SK-N-MC (cell line): ENCODE data around the gene GNG13.

Source experiments
- DNase-seq: peaks from one replicate; pipeline ENCODE4 v3.0.0-alpha.2; 2011; ENCODE audit warnings: low read depth, low spot score
- H3K27ac ChIP-seq: fragments of 200-600 bp; sonication (generic); 2 replicates; pipeline ENCODE4 v1.5.1; 2016; ENCODE audit warnings: mixed run types
- H3K36me3 ChIP-seq: fragments of 200-600 bp; sonication (generic); 2 replicates; pipeline ENCODE4 v1.6.1; 2017; ENCODE audit warnings: antibody characterized with exemption, low read length, mixed read lengths; ENCODE audit not compliant: insufficient read depth
- H3K4me3 ChIP-seq: fragments of 200-600 bp; sonication (generic); 2 replicates; pipeline ENCODE4 v1.5.1; 2016
- H3K9ac ChIP-seq: fragments of 200-600 bp; sonication (generic); 2 replicates; pipeline ENCODE4 v1.8.0; 2017; ENCODE audit warnings: mixed run types, mixed read lengths; ENCODE audit not compliant: insufficient read length
- H3K9me3 ChIP-seq: fragments of 200-600 bp; sonication (generic); 2 replicates; pipeline ENCODE4 v1.6.1; 2017; ENCODE audit warnings: low read depth, mild to moderate bottlenecking, antibody characterized with exemption, low read length, moderate library complexity, mixed read lengths
- EZH2 ChIP-seq: fragments of 200-600 bp; sonication (generic); IDR thresholded peaks from one replicate; pipeline ENCODE4 v1.6.1; 2017; ENCODE audit warnings: antibody characterized with exemption
- FOXP2 ChIP-seq: optimal IDR thresholded peaks from 2 replicates; pipeline ENCODE3; 2011; ENCODE audit warnings: mild to moderate bottlenecking, moderate library complexity; ENCODE audit not compliant: insufficient read depth; ENCODE audit errors: extremely low read length, control extremely low read depth
- POLR2AphosphoS5 ChIP-seq: IDR thresholded peaks from 2 replicates; pipeline ENCODE4 v1.6.1; 2012; ENCODE audit warnings: mild to moderate bottlenecking, low read depth, low read length, borderline replicate concordance

The GNG13 gene

GRCh38 chr16:766008-766819 lies 34.3 kb downstream of the GNG13 start:
- H3K9ac ChIP-seq = no peak overlapping the region
- no peaks in the 10 kb centered on the region for H3K36me3 ChIP-seq
- no peak for DNase-seq
- H3K4me3 ChIP-seq = no peak overlapping the region
- no peaks in the 10 kb centered on the region for H3K9me3 ChIP-seq
- H3K27ac ChIP-seq = no peak overlapping the region
- TF ChIP-seq FOXP2 (no peak), EZH2 (no peak), POLR2AphosphoS5 (no peak)

- Histone ChIP-seq H3K36me3 (no peaks in the 10 kb centered on the region), H3K27ac (no peak overlapping the region), H3K4me3 (no peak overlapping the region), H3K9me3 (no peaks in the 10 kb centered on the region), H3K9ac (no peak overlapping the region)
- no peak for TF ChIP-seq EZH2
- TF ChIP-seq FOXP2 = no peak
- no peak for TF ChIP-seq POLR2AphosphoS5
- DNase-seq = no peak
Observed at GRCh38 chr16:765488-765865, 35.1 kb downstream of the GNG13 start.

GRCh38 chr16:764848-765487 lies 35.6 kb downstream of the GNG13 start:
- H3K36me3 ChIP-seq = no peaks in the 10 kb centered on the region
- TF ChIP-seq POLR2AphosphoS5 (no peak), FOXP2 (no peak), EZH2 (no peak)
- no peak overlapping the region for H3K4me3 ChIP-seq
- DNase-seq = no peak
- H3K9me3 ChIP-seq = no peaks in the 10 kb centered on the region
- no peak overlapping the region for H3K9ac ChIP-seq
- H3K27ac ChIP-seq = no peak overlapping the region

- no peak overlapping the region for H3K4me3 ChIP-seq
- no peak for TF ChIP-seq FOXP2
- TF ChIP-seq EZH2 = no peak
- no peak for TF ChIP-seq POLR2AphosphoS5
- H3K9ac ChIP-seq = no peak overlapping the region
- no peak for DNase-seq
- no peaks in the 10 kb centered on the region for H3K9me3 ChIP-seq
- H3K27ac ChIP-seq = no peak overlapping the region
- H3K36me3 ChIP-seq = no peaks in the 10 kb centered on the region
Observed at GRCh38 chr16:764184-764750, 36.3 kb downstream of the GNG13 start.

- Histone ChIP-seq H3K4me3 (no peak overlapping the region), H3K36me3 (no peaks in the 10 kb centered on the region), H3K27ac (no peak overlapping the region), H3K9ac (no peak overlapping the region), H3K9me3 (no peaks in the 10 kb centered on the region)
- no peak for DNase-seq
- no peak for TF ChIP-seq EZH2
- TF ChIP-seq POLR2AphosphoS5 = no peak
- no peak for TF ChIP-seq FOXP2
Observed at GRCh38 chr16:763369-764183, 37.0 kb downstream of the GNG13 start.

GRCh38 chr16:762595-763268 lies 37.8 kb downstream of the GNG13 start:
- Histone ChIP-seq H3K9ac (no peak overlapping the region), H3K4me3 (no peak overlapping the region), H3K36me3 (no peaks in the 10 kb centered on the region), H3K9me3 (no peaks in the 10 kb centered on the region), H3K27ac (no peak overlapping the region)
- no peak for DNase-seq
- TF ChIP-seq EZH2 (no peak), FOXP2 (no peak)

GRCh38 chr16:761625-762513 lies 38.7 kb downstream of the GNG13 start:
- H3K9ac ChIP-seq = no peak overlapping the region
- no peaks in the 10 kb centered on the region for H3K36me3 ChIP-seq
- no peak for DNase-seq
- H3K9me3 ChIP-seq = no peaks in the 10 kb centered on the region
- H3K27ac ChIP-seq = no peak overlapping the region
- H3K4me3 ChIP-seq = no peak overlapping the region
- no peak for TF ChIP-seq POLR2AphosphoS5
- no peak for TF ChIP-seq EZH2
